Duodenal mucosa (tissue), 2 donors: Measurements from ENCODE around the gene KCNQ2.

Source experiments
- H3K27ac ChIP-seq: one replicate; pipeline ENCODE4 v1.7.0; 2013; ENCODE audit warnings: low read depth, low read length
- H3K27me3 ChIP-seq, 2 donors: one replicate each; pipeline ENCODE4 v1.7.0; 2013; ENCODE audit warnings: low read length in 2 of 2, control low read depth in 1 of 2; ENCODE audit not compliant: insufficient read depth in 2 of 2, control insufficient read depth in 1 of 2
- H3K36me3 ChIP-seq, 2 donors: one replicate each; pipeline ENCODE4 v1.7.0; 2013; ENCODE audit warnings: low read length in 2 of 2, control low read depth in 1 of 2; ENCODE audit not compliant: insufficient read depth in 2 of 2, control insufficient read depth in 1 of 2
- H3K4me1 ChIP-seq, 2 donors: one replicate each; pipeline ENCODE4 v1.7.0; 2013; ENCODE audit warnings: low read length in 2 of 2, control low read depth in 1 of 2; ENCODE audit not compliant: insufficient read depth in 2 of 2, control insufficient read depth in 1 of 2
- H3K4me3 ChIP-seq, 2 donors: one replicate each; pipeline ENCODE4 v1.7.0; 2013; ENCODE audit warnings: low read length in 2 of 2, low read depth in 1 of 2
- H3K9ac ChIP-seq, 2 donors: one replicate each; pipeline ENCODE4 v1.7.0; 2013; ENCODE audit warnings: low read length in 2 of 2, low read depth in 1 of 2
- H3K9me3 ChIP-seq, 2 donors: one replicate each; pipeline ENCODE4 v1.7.0; 2013; ENCODE audit warnings: low read length in 2 of 2, control low read depth in 1 of 2; ENCODE audit not compliant: control insufficient read depth in 1 of 2

Gene KCNQ2

DNA sequence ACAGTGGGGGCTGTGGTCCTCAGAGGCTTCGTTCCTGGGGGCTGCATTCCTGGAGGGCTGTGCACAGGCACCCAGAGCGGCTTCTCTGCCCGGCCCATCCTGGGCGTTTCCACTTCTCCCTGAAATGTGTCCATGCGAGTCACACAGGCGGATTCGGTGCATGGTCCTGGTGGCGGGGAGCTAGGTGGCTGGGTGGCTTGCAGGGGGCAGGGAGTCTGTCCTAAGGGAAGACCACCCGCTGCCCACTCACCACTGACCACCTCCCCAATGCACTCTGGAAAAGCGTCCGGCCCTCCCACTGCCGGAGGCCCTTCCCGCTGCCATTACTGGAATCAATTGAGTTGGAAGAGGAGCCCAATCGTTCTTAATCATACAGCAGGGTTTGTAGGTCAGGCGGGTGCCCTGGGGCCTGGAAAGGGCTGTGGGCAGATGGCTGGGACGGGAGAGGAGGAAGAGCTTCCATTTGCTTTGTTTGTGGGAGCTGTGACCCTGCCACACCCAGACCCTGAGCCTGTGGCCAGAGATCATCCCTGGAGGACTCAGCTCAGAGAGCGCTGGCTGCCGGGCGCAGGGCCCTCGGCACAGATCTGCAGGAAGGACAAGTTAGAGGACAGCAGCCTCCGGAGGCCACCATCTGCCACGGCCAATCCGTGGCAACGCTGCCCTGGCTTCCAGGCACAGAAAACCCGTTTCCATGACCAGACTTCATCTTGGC, 117.7 kb downstream of the KCNQ2 start:
- Histone ChIP-seq H3K4me3 (no peak overlapping the region), H3K36me3 (no peaks in the 10 kb centered on the region), H3K27me3 (peaks cover 0 to 3% of the 10 kb centered on the region in 2 donors), H3K4me1 (no peaks in the 10 kb centered on the region), H3K9ac (no peak overlapping the region), H3K27ac (no peak overlapping the region), H3K9me3 (peaks cover 2 to 4% of the 10 kb centered on the region in 2 donors)

DNA sequence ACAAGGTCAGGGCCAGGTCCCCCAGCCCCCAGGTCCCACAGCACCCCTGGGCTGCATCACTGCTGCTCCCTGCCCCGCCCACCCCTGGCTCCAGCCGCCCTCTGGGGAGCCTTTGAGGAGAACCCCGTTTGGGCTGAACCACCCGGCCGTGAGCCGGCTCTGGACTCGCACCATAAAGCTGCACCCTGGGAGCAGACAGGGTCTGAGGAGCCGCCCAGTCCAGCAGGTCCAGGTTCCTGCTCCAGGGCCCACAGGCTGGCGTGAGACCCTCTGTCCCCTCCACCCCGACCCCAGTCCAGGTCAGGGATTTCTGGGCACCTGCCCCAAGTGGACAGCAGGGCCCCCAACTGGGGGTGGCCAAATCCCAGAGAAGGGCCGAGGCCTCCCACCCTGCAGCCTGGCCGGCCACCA, 119.6 kb downstream of the KCNQ2 start:
- Histone ChIP-seq H3K4me1 (no peaks in the 10 kb centered on the region), H3K27ac (no peak overlapping the region), H3K9ac (no peak overlapping the region), H3K27me3 (no peaks in the 10 kb centered on the region), H3K36me3 (no peaks in the 10 kb centered on the region), H3K4me3 (no peak overlapping the region), H3K9me3 (peaks cover 2 to 4% of the 10 kb centered on the region in 2 donors)

DNA sequence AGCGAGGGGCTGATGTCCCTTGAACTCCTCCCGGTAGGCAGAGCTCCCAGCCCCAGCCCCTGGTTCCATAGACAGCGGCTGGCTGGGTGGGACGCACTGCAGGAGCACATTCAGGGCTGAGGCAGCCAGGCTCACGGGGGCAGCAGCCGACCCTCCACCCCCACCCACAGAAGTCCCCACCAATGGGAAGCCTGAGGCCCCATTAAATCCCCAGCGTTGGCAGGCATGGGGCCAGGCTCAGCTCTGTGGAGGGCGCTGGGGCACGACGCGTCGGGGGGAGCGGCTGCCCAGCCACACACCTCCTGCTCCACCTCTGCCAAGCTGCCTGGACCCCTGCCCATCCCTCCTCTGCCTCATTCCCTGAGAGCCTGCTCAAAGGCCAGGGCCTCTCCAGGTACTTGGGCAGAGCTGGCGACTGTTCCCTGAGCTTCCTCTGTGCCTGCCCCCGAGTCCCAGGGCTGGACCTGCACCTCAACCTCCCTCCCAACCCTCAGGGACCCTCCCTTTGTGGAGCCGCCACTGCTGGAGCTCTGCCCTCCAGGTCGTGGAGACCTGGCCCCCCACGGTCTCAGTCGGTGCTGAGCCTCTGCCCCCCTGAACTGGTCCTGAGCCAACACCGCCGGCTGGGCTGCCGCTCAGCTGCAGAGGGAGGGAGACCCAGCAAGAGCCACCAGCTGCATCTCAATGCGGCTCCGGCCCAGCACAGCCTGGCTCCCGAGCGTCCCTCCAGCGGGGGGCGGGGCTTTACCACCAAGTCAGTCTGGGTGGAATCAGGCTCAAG, 120.5 kb downstream of the KCNQ2 start:
- Histone ChIP-seq H3K27me3 (no peaks in the 10 kb centered on the region), H3K27ac (no peak overlapping the region), H3K9me3 (peaks cover 2 to 4% of the 10 kb centered on the region in 2 donors), H3K4me3 (no peak overlapping the region), H3K36me3 (no peaks in the 10 kb centered on the region), H3K4me1 (no peaks in the 10 kb centered on the region), H3K9ac (no peak overlapping the region)

DNA sequence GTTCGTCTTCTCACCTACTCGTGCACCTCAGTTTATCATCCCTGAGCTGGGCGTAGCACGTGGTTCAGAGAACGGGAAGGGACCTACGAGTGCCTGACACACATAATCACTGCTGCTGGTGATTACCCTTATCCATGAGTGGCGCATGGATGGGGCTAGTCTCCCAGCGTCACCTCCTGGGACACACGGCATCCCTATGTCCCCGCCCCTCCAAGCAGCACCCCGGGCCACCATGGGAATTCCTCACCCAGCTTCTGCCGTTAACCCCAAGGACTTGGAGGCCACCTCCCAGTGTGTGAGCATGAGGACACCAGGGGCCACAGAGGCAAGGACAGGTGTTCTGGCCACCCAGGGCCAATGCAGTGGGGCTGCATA, 121.1 kb downstream of the KCNQ2 start:
- no peak overlapping the region for H3K27ac ChIP-seq
- no peaks in the 10 kb centered on the region for H3K4me1 ChIP-seq
- H3K4me3 ChIP-seq = no peak overlapping the region
- no peaks in the 10 kb centered on the region for H3K36me3 ChIP-seq
- H3K27me3 ChIP-seq = no peaks in the 10 kb centered on the region
- H3K9me3 ChIP-seq = peaks cover 2 to 4% of the 10 kb centered on the region in 2 donors
- H3K9ac ChIP-seq = no peak overlapping the region

DNA sequence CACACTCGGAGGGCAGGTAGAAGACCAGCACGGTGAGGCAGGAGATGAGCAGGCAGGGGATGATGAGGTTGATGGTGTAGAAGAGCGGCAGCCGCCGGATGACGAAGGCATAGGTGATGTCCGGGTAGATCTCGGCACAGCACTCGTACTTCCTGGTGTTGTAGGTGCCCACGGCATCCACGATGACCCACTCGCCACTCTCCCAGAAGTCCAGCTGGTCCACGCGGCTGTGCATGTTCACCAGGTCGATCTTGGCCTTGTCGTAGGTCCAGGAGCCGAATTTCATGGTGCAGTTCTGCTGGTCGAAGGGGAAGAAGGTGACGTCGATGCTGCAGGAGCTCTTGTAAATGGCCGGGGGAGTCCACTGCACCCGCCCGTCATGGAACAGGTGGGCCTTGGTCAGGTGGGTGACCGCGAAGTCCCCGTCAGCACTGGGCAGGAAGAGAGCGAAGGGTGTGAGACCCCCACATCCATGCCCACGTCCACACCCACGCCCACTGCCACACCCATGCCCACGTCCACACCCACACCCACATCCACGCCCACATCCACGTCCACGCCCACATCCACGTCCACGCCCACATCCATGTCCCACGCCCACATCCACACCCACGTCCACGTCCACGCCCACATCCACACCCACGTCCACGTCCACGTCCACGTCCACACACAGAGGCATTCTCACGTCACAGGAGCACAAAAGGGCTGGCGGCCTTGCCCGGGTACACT, 121.7 kb downstream of the KCNQ2 start:
- Histone ChIP-seq H3K27ac (no peak overlapping the region), H3K4me3 (no peak overlapping the region), H3K9me3 (peaks cover 2 to 4% of the 10 kb centered on the region in 2 donors), H3K4me1 (no peaks in the 10 kb centered on the region), H3K9ac (no peak overlapping the region), H3K36me3 (no peaks in the 10 kb centered on the region), H3K27me3 (no peaks in the 10 kb centered on the region)
